Measurements from ENCODE around the gene LYRM2. TPM values are rescaled to one million over a fixed set of nuclear protein-coding genes. Genes with fewer than 3 reads are reported as not detected.

Gene LYRM2
- total RNA-seq, 1 donor, result 24.2 TPM

GRCh38 chr6:89555806-89556205 is 82.7 kb downstream of the LYRM2 start:
- no peak for TF ChIP-seq CTCF (IDR thresholded peaks at IDR 0.05; ENCODE audit: insufficient read depth, low read depth, low read length)
- H3K4me3 ChIP-seq (ENCODE audit: low read depth, low read length), result no peak overlapping the region
- DNase-seq (ENCODE audit: low read depth), result no peak

GRCh38 chr6:89555031-89555430 is 83.5 kb downstream of the LYRM2 start:
- TF ChIP-seq CTCF (IDR thresholded peaks at IDR 0.05; ENCODE audit: insufficient read depth, low read depth, low read length), result no peak
- H3K4me3 ChIP-seq (ENCODE audit: low read depth, low read length), result no peak overlapping the region
- no peak for DNase-seq (ENCODE audit: low read depth)

- DNase-seq (ENCODE audit: low read depth), result no peak
- TF ChIP-seq CTCF (IDR thresholded peaks at IDR 0.05; ENCODE audit: insufficient read depth, low read depth, low read length), result no peak
- H3K4me3 ChIP-seq (ENCODE audit: low read depth, low read length), result no peak overlapping the region
Measured at GRCh38 chr6:89554106-89554505, 84.4 kb downstream of the LYRM2 start.

DNA sequence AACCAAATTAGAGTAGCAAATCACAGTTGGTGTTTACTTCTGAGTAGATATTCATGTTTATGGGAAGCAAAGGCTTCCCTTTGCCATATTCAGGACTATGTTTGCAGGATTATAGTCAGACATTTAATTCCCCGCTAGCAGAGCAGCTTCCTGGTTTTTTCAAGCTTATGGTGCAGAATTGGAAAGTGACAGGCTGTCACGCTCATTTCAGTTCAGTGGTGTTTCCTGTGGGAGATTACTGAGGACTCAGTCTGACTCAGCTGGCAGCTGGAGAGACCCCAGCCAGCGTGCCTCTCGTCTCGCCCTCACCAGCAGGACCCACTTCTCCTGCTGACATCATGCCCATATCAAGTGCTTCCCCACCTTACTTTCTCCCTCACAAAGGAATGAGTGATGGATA is 85.1 kb downstream of the LYRM2 start:
- no peak for TF ChIP-seq CTCF (IDR thresholded peaks at IDR 0.05; ENCODE audit: insufficient read depth, low read depth, low read length)
- DNase-seq (ENCODE audit: low read depth), result no peak
- H3K4me3 ChIP-seq (ENCODE audit: low read depth, low read length), result no peak overlapping the region

DNA sequence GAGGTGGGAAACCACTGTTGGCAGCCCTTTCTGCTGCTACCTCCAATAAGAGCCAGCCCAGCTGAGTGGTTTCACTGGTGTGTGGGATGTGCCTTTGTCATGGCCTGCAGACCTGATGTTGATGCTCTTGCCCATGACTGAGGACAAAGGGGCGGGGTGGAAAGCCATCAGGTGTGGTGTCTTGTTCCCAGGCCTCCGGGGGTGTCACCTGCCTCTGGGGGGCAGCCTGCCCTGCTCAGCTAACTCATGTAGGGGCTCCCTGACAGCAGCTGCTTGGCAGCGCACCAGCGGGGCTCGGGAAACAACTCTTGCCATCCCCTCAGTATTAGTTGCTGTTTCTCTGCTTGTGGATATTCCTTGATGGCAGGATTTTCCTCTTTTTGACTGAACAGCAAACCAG is 91.3 kb downstream of the LYRM2 start:
- no peak for DNase-seq (ENCODE audit: low read depth)
- TF ChIP-seq CTCF (IDR thresholded peaks at IDR 0.05; ENCODE audit: insufficient read depth, low read depth, low read length), result no peak
- no peak overlapping the region for H3K4me3 ChIP-seq (ENCODE audit: low read depth, low read length)

DNA sequence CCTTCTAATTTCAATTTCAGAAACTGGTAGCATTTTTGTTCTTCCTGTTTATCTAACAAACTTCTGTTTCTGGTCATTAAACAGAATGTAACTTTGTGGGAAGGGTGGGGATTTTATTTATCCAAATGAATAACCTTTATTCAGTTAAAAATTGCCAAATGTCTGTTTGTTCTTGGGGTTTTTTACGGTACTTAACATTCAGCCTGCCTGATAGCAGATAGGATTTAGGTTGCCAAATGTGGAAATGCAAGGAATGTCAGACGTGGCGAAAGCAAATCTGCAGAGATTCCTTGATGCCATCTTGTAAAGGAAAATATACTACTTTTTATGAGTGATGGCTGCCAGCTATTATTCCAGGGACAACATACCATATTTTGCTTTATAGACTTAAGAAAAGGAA is 95.7 kb downstream of the LYRM2 start:
- H3K4me3 ChIP-seq (ENCODE audit: low read depth, low read length), result no peak overlapping the region
- no peak for DNase-seq (ENCODE audit: low read depth)
- TF ChIP-seq CTCF (IDR thresholded peaks at IDR 0.05; ENCODE audit: insufficient read depth, low read depth, low read length), result no peak

GRCh38 chr6:89542081-89542857 is 96.3 kb downstream of the LYRM2 start:
- TF ChIP-seq CTCF (IDR thresholded peaks at IDR 0.05; ENCODE audit: insufficient read depth, low read depth, low read length), result no peak
- no peak overlapping the region for H3K4me3 ChIP-seq (ENCODE audit: low read depth, low read length)
- DNase-seq (ENCODE audit: low read depth), result no peak
